Endothelial cell of umbilical vein (primary cell): ENCODE data around the gene LANCL2. TPM values are rescaled to one million over a fixed set of nuclear protein-coding genes. Genes with fewer than 3 reads are reported as not detected.

ENCODE experiments used
- polyA plus RNA-seq, 4 experiments: library from polyadenylated mRNA; depleted of rRNA in 3 of 4; stranded (reverse) in 3 of 4; unstranded in 1 of 4; fragments of >200 nt; gene quantifications; 2 replicates each; pipeline versions ENCODE4 v1.2.1 to v1.2.3, GENCODE V29; 2011 to 2012; ENCODE audit warnings: missing spikeins in 1 of 4
- total RNA-seq: library from RNA; stranded (reverse); gene quantifications from 2 replicates; pipeline ENCODE4 v1.2.3, GENCODE V29; 2021

LANCL2 gene
- total and polyA plus RNA-seq, 2 donors (not counting 3 experiments of a cell fraction or from before 2014, with no cell fraction given) = 19.2 to 25.3 TPM

Other genes with a start within 250 kb of the LANCL2 start
- 154 and 159 TPM in 2 replicates for gene VOPP1, start 207.2 kb downstream of the LANCL2 start, total RNA-seq
- gene VOPP1, start 207.2 kb downstream of the LANCL2 start, polyA plus RNA-seq = 85.6 and 86.2 TPM in 2 replicates